ENCODE results near the gene KIRREL3.

Gene KIRREL3

GRCh38 chr11:126732981-126733380 is 267.6 kb downstream of the KIRREL3 start:
- DNase-seq, result no peak

- no peak for DNase-seq
Measured at GRCh38 chr11:126731576-126732142, 268.9 kb downstream of the KIRREL3 start.

- no peak for DNase-seq
Measured at GRCh38 chr11:126727381-126727780, 273.2 kb downstream of the KIRREL3 start.

- DNase-seq, result no peak
Measured at GRCh38 chr11:126725521-126725920, 275.0 kb downstream of the KIRREL3 start.

- DNase-seq, result no peak
Measured at GRCh38 chr11:126725043-126725442, 275.5 kb downstream of the KIRREL3 start.

GRCh38 chr11:126723665-126724045 is 276.9 kb downstream of the KIRREL3 start:
- DNase-seq, result no peak

GRCh38 chr11:126722956-126723664 is 277.5 kb downstream of the KIRREL3 start:
- DNase-seq, result no peak

GRCh38 chr11:126722006-126722736 is 278.4 kb downstream of the KIRREL3 start:
- no peak for DNase-seq

GRCh38 chr11:126720539-126721235 is 279.9 kb downstream of the KIRREL3 start:
- DNase-seq, result no peak

GRCh38 chr11:126719740-126720139 is 280.8 kb downstream of the KIRREL3 start:
- DNase-seq, result no peak

- no peak for DNase-seq
Measured at GRCh38 chr11:126718276-126718675, 282.3 kb downstream of the KIRREL3 start.

GRCh38 chr11:126716456-126717083 is 284.0 kb downstream of the KIRREL3 start:
- no peak for DNase-seq

GRCh38 chr11:126713806-126714205 is 286.8 kb downstream of the KIRREL3 start:
- DNase-seq, result no peak

- no peak for DNase-seq
Measured at GRCh38 chr11:126711977-126712625, 288.5 kb downstream of the KIRREL3 start.

GRCh38 chr11:126710804-126711399 is 289.7 kb downstream of the KIRREL3 start:
- DNase-seq, result no peak

GRCh38 chr11:126707498-126707897 is 293.1 kb downstream of the KIRREL3 start:
- no peak for DNase-seq

- no peak for DNase-seq
Measured at GRCh38 chr11:126704096-126704495, 296.5 kb downstream of the KIRREL3 start.

- no peak for DNase-seq
Measured at GRCh38 chr11:126703662-126704061, 296.9 kb downstream of the KIRREL3 start.

- no peak for DNase-seq
Measured at GRCh38 chr11:126702987-126703386, 297.6 kb downstream of the KIRREL3 start.

GRCh38 chr11:126702165-126702720 is 298.3 kb downstream of the KIRREL3 start:
- DNase-seq, result no peak

GRCh38 chr11:126701520-126701897 is 299.1 kb downstream of the KIRREL3 start:
- DNase-seq, result no peak
